GM12878 (cell line): Measurements from ENCODE around the gene GPR153. TPM values are rescaled to one million over a fixed set of nuclear protein-coding genes. Genes with fewer than 3 reads are reported as not detected.

Source experiments
- ATAC-seq: fragments of 200-7000 bp; cut with Tn5 transposase; 3 replicates; pipeline ENCODE4 v1.9.1; 2020; ENCODE audit warnings: mild to moderate bottlenecking, moderate library complexity
- BruUV-seq: library from RNA; stranded (reverse); fragments of 400-500 nt; replicated peaks from 2 replicates; lab custom pipeline; 2021; lab: Mats Ljungman, UMichigan
- CTCF ChIA-PET: fragments of 300-600 bp; sonication (Branson Sonifier 250); formaldehyde crosslinking; extraction: SDS; loops from one replicate; lab custom pipeline; 2021; ENCODE audit warnings: inconsistent platforms; lab: Yijun Ruan, JAX
- POLR2A ChIA-PET: fragments of 350-600 bp; formaldehyde crosslinking; extraction: SDS; loops from one replicate; lab custom pipeline; 2021; ENCODE audit warnings: inconsistent platforms; lab: Charles Lee
- RAD21 ChIA-PET: fragments of 300-600 bp; sonication (Branson Sonifier 250); formaldehyde crosslinking; loops from one replicate; lab custom pipeline; 2023; ENCODE audit warnings: antibody characterized with exemption; ENCODE audit not compliant: unreplicated experiment; lab: Charles Lee
- SMC1A ChIA-PET: fragments of 300-600 bp; sonication (Branson Sonifier 250); formaldehyde crosslinking; loops from one replicate; lab custom pipeline; 2023; ENCODE audit not compliant: unreplicated experiment, uncharacterized antibody; lab: Charles Lee
- DNase-seq: peaks from one replicate; pipeline ENCODE4 v3.0.0-alpha.2; 2011; ENCODE audit warnings: low read depth, low spot score
- FAIRE-seq: peaks from 3 replicates; lab custom pipeline; 2011; peaks lifted over from hg19 to GRCh38; lab: Jason Lieb, UNC
- H2AFZ ChIP-seq: 2 replicates; pipeline ENCODE4 v1.6.0; 2011; ENCODE audit warnings: low read depth, low read length, control low read depth; ENCODE audit not compliant: control insufficient read depth
- H3K27ac ChIP-seq: 2 replicates; pipeline ENCODE4 v1.5.1; 2011; ENCODE audit warnings: control low read depth; ENCODE audit not compliant: control insufficient read depth, insufficient read depth
- H3K27me3 ChIP-seq, 2 experiments: replicated peaks in 1 of 2; 2 replicates each; pipeline versions ENCODE4 v1.6.0 to v1.6.1; 2011; ENCODE audit warnings: low read length in 1 of 2; ENCODE audit not compliant: control insufficient read depth in 2 of 2, insufficient read depth in 2 of 2
- H3K36me3 ChIP-seq, 2 experiments: 2 replicates each; pipeline ENCODE4 v1.5.1; 2011; ENCODE audit warnings: low read length in 1 of 2; ENCODE audit not compliant: control insufficient read depth in 2 of 2, insufficient read depth in 2 of 2
- H3K4me1 ChIP-seq: 2 replicates; pipeline ENCODE4 v1.6.1; 2011; ENCODE audit warnings: mild to moderate bottlenecking, low read length, moderate library complexity, mixed read lengths; ENCODE audit not compliant: control insufficient read depth, insufficient read depth
- H3K4me2 ChIP-seq: 2 replicates; pipeline ENCODE4 v1.6.0; 2011; ENCODE audit warnings: control low read depth; ENCODE audit not compliant: control insufficient read depth, insufficient read depth
- H3K4me3 ChIP-seq: fragments of 200-600 bp; sonication (generic); 2 replicates; pipeline ENCODE4 v1.5.1; 2016
- H3K79me2 ChIP-seq: 2 replicates; pipeline ENCODE4 v1.6.0; 2011; ENCODE audit warnings: low read length; ENCODE audit not compliant: control insufficient read depth, insufficient read depth
- H3K9ac ChIP-seq: 2 replicates; pipeline ENCODE4 v1.8.0; 2011; ENCODE audit warnings: low read length, control low read depth, mixed read lengths; ENCODE audit not compliant: control insufficient read depth, insufficient read depth
- H3K9me3 ChIP-seq: replicated peaks from 3 replicates; pipeline ENCODE4 v1.5.1; 2011; ENCODE audit warnings: mild to moderate bottlenecking, low read length; ENCODE audit not compliant: control insufficient read depth, insufficient read depth
- H4K20me1 ChIP-seq: 2 replicates; pipeline ENCODE4 v1.6.0; 2011; ENCODE audit not compliant: control insufficient read depth, insufficient read depth
- BHLHE40 ChIP-seq, 2 experiments: fragments of 450-650 bp in 1 of 2; IDR thresholded peaks; 2 replicates each; pipeline ENCODE4 v1.6.1; 2011 to 2017; ENCODE audit warnings: low read depth in 2 of 2, borderline replicate concordance in 1 of 2, improper control_type of control experiment in 1 of 2, low read length in 1 of 2, mild to moderate bottlenecking in 1 of 2
- ESRRA ChIP-seq: IDR thresholded peaks from 2 replicates; pipeline ENCODE4 v1.6.1; 2012; ENCODE audit warnings: mild to moderate bottlenecking, low read length, improper control_type of control experiment
- KDM1A ChIP-seq: fragments of 200-600 bp; sonication (generic); IDR thresholded peaks from 2 replicates; pipeline ENCODE4 v1.6.1; 2016; ENCODE audit warnings: borderline replicate concordance
- LARP7 ChIP-seq: fragments of 450-650 bp; IDR thresholded peaks from 2 replicates; pipeline ENCODE4 v1.6.1; 2017; ENCODE audit warnings: mild to moderate bottlenecking
- MTA2 ChIP-seq: fragments of 450-650 bp; IDR thresholded peaks from 2 replicates; pipeline ENCODE4 v1.6.1; 2016; ENCODE audit warnings: low read depth, mild to moderate bottlenecking, moderate library complexity
- NBN ChIP-seq: fragments of 450-650 bp; IDR thresholded peaks from 2 replicates; pipeline ENCODE4 v1.6.1; 2016
- NFYA ChIP-seq: IDR thresholded peaks from 2 replicates; pipeline ENCODE4 v1.6.1; 2011; ENCODE audit warnings: low read depth, mild to moderate bottlenecking, low read length, improper control_type of control experiment, borderline replicate concordance
- NFYB ChIP-seq: IDR thresholded peaks from 2 replicates; pipeline ENCODE4 v1.6.1; 2011; ENCODE audit warnings: low read depth, mild to moderate bottlenecking, low read length, improper control_type of control experiment, moderate library complexity; ENCODE audit not compliant: insufficient read depth
- RAD21 ChIP-seq: IDR thresholded peaks from 2 replicates; pipeline ENCODE4 v1.6.1; 2011; ENCODE audit warnings: mild to moderate bottlenecking, low read depth, low read length, moderate library complexity; ENCODE audit not compliant: insufficient read depth
- REST ChIP-seq: IDR thresholded peaks from 2 replicates; pipeline ENCODE4 v1.6.1; 2012; ENCODE audit warnings: mild to moderate bottlenecking, low read depth, low read length
- SMAD5 ChIP-seq: IDR thresholded peaks from 2 replicates; pipeline ENCODE4 v1.6.1; 2016; ENCODE audit warnings: antibody characterized with exemption, low read depth
- USF1 ChIP-seq: IDR thresholded peaks from 2 replicates; pipeline ENCODE4 v1.6.1; 2011; ENCODE audit warnings: borderline replicate concordance, low read depth, mild to moderate bottlenecking, moderate library complexity, mixed read lengths, low read length; ENCODE audit not compliant: insufficient read depth; ENCODE audit errors: extremely low read length
- YY1 ChIP-seq: IDR thresholded peaks from 2 replicates; pipeline ENCODE4 v1.6.1; 2011; ENCODE audit warnings: low read depth, mild to moderate bottlenecking, low read length
- ZNF207 ChIP-seq: fragments of 450-650 bp; IDR thresholded peaks from 2 replicates; pipeline ENCODE4 v1.6.1; 2014; ENCODE audit warnings: antibody characterized with exemption, mild to moderate bottlenecking, borderline replicate concordance
- WGBS: methylation state at CpG from one replicate; pipeline ENCODE4 v1.1.6; 2016; ENCODE audit warnings: low lambda C conversion rate; ENCODE audit not compliant: insufficient replicate concordance, insufficient coverage; ENCODE audit errors: missing lambda C conversion rate; 5-methylcytosine and 5-hydroxymethylcytosine counted together
- in situ Hi-C: fragments of 300-500 bp; cut with MboI; formaldehyde crosslinking; loops from 9 replicates; pipeline ENCODE4 v1.14.3; 2018; ENCODE audit warnings: mixed read lengths
- intact Hi-C: fragments of 100-400 bp; cut with micrococcal nuclease; formaldehyde crosslinking; loops from one replicate; pipeline ENCODE4 v1.14.2; 2022; ENCODE audit not compliant: unreplicated experiment
- polyA plus RNA-seq, 11 experiments: library from polyadenylated mRNA; depleted of rRNA in 4 of 11; unstranded in 6 of 11; stranded (reverse) in 5 of 11; fragments of >200 nt; fragmentation: Nextera tagmentation in 4 of 11; fragmentation: Illumina TruSeq in 1 of 11; extraction: Ambion mirVana in 4 of 11; extraction: Trizol in 1 of 11; gene quantifications; 1 replicate in 1 of 11; 2 replicates in 10 of 11; pipeline versions ENCODE4 v1.2.1 to v1.2.3, GENCODE V29; 2011 to 2016; ENCODE audit warnings: inconsistent platforms in 2 of 11, missing spikeins in 2 of 11, low read depth in 1 of 11
- total RNA-seq, 4 experiments: library from RNA; depleted of rRNA in 3 of 4; stranded (reverse); fragments of >200 nt in 3 of 4; fragmentation: Illumina TruSeq in 1 of 4; extraction: Trizol in 1 of 4; gene quantifications; 2 replicates each; pipeline versions ENCODE4 v1.2.1 to v1.2.3, GENCODE V29; 2013 to 2021
- TF ChIP-seq, protein P1 (sequence below): fragments of 150-350 bp; IDR thresholded peaks from 2 replicates; pipeline ENCODE4 v1.6.1; 2016; ENCODE audit warnings: low read depth, low read length

Gene GPR153
- total and polyA plus RNA-seq, 10 of the 15 experiments (the other 5 are each of a cell fraction or from before 2014, with no cell fraction given): 0.04 to 2.2 (median 0.54) TPM

GRCh38 chr1:6225651-6226050 is 35.2 kb downstream of the GPR153 start:
- Histone ChIP-seq H3K27me3 (no peaks in the 10 kb centered on the region), H4K20me1 (no peaks in the 10 kb centered on the region), H3K9ac (no peak overlapping the region), H3K4me1 (no peaks in the 10 kb centered on the region)
- ChIA-PET POLR2A (interaction anchor here (0.7 kb wide), 1 partner anchor 19 kb away, joined by 3 read pairs; no protein-coding TSS in a partner anchor), RAD21 (no interaction called here), SMC1A (interaction anchor here (0.5 kb wide), 1 partner anchor 310 kb away, joined by 3 read pairs; no protein-coding TSS in a partner anchor)
- DNase-seq: no peak
- no peak for FAIRE-seq
- ATAC-seq: no peak
- TF ChIP-seq ESRRA: no peak
- no peak for TF ChIP-seq LARP7
- TF ChIP-seq, protein P1, sequence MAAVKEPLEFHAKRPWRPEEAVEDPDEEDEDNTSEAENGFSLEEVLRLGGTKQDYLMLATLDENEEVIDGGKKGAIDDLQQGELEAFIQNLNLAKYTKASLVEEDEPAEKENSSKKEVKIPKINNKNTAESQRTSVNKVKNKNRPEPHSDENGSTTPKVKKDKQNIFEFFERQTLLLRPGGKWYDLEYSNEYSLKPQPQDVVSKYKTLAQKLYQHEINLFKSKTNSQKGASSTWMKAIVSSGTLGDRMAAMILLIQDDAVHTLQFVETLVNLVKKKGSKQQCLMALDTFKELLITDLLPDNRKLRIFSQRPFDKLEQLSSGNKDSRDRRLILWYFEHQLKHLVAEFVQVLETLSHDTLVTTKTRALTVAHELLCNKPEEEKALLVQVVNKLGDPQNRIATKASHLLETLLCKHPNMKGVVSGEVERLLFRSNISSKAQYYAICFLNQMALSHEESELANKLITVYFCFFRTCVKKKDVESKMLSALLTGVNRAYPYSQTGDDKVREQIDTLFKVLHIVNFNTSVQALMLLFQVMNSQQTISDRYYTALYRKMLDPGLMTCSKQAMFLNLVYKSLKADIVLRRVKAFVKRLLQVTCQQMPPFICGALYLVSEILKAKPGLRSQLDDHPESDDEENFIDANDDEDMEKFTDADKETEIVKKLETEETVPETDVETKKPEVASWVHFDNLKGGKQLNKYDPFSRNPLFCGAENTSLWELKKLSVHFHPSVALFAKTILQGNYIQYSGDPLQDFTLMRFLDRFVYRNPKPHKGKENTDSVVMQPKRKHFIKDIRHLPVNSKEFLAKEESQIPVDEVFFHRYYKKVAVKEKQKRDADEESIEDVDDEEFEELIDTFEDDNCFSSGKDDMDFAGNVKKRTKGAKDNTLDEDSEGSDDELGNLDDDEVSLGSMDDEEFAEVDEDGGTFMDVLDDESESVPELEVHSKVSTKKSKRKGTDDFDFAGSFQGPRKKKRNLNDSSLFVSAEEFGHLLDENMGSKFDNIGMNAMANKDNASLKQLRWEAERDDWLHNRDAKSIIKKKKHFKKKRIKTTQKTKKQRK: no peak
- TF ChIP-seq RAD21: no peak
- no peak for TF ChIP-seq ZNF207
- TF ChIP-seq BHLHE40 (IDR thresholded peaks at IDR 0.05; ENCODE audit: borderline replicate concordance in 1 of 2, low read depth in 2 of 2, low read length in 1 of 2): no peak
- no peak for TF ChIP-seq REST
- TF ChIP-seq NFYA: no peak
- no peak for TF ChIP-seq NBN
- TF ChIP-seq SMAD5: no peak
- TF ChIP-seq USF1: no peak
- TF ChIP-seq NFYB: no peak
- no peak for TF ChIP-seq KDM1A
- no peak for TF ChIP-seq MTA2
- no peak for TF ChIP-seq YY1
- TF ChIP-seq, all 136 proteins: peak for 0
- no peak overlapping the region for H3K27ac ChIP-seq
- BruUV-seq: no TSS peak
- H3K9me3 ChIP-seq: no peaks in the 10 kb centered on the region
- 85% methylated on average over 8 of the region's 8 CpGs for WGBS
- no peaks in the 10 kb centered on the region for H3K79me2 ChIP-seq
- H3K36me3 ChIP-seq: peaks cover 20 to 30% of the 10 kb centered on the region in 2 experiments
- CTCF ChIA-PET: interaction anchor here (0.7 to 1.4 kb wide), 2 partner anchors 14 to 20 kb away, joined by 3 read pairs; partner anchors contain the start of gene RNF207
- no peak overlapping the region for H2AFZ ChIP-seq
- in situ Hi-C loops: no loop called here
- intact Hi-C loops: no loop called here
- H3K4me3 ChIP-seq: no peak overlapping the region
- no peak overlapping the region for H3K4me2 ChIP-seq
